ENCODE measurements around the gene LGALS16.
"Not testable (repeated sequence)": the region's sequence is repeated elsewhere in the genome, so short reads cannot be mapped to it uniquely, and the experiment has no call there.

The LGALS16 gene

GRCh38 chr19:39677961-39678889 is 22.5 kb downstream of the LGALS16 start:
- no peak for DNase-seq (ENCODE audit: low spot score)

- DNase-seq (ENCODE audit: low spot score): no peak
Observed at GRCh38 chr19:39679056-39679790, 23.5 kb downstream of the LGALS16 start.

GRCh38 chr19:39679791-39680168 is 24.1 kb downstream of the LGALS16 start:
- DNase-seq (ENCODE audit: low spot score): no peak

- no peak for DNase-seq (ENCODE audit: low spot score)
Observed at GRCh38 chr19:39680593-39680992, 24.9 kb downstream of the LGALS16 start.

- no peak for DNase-seq (ENCODE audit: low spot score)
Observed at GRCh38 chr19:39681416-39681815, 25.7 kb downstream of the LGALS16 start.

GRCh38 chr19:39684267-39684666 is 28.6 kb downstream of the LGALS16 start:
- no peak for DNase-seq (ENCODE audit: low spot score)

- DNase-seq (ENCODE audit: low spot score): no peak
Observed at GRCh38 chr19:39686739-39687138, 31.0 kb downstream of the LGALS16 start.

GRCh38 chr19:39688637-39689036 is 32.9 kb downstream of the LGALS16 start:
- DNase-seq (ENCODE audit: low spot score): not testable (repeated sequence)

GRCh38 chr19:39692166-39692565 is 36.5 kb downstream of the LGALS16 start:
- no peak for DNase-seq (ENCODE audit: low spot score)

- DNase-seq (ENCODE audit: low spot score): no peak
Observed at GRCh38 chr19:39692822-39693221, 37.1 kb downstream of the LGALS16 start.

GRCh38 chr19:39695759-39696158 is 40.0 kb downstream of the LGALS16 start:
- no peak for DNase-seq (ENCODE audit: low spot score)

- no peak for DNase-seq (ENCODE audit: low spot score)
Observed at GRCh38 chr19:39696387-39696786, 40.7 kb downstream of the LGALS16 start.

GRCh38 chr19:39698535-39698934 is 42.8 kb downstream of the LGALS16 start:
- DNase-seq (ENCODE audit: low spot score): no peak

- no peak for DNase-seq (ENCODE audit: low spot score)
Observed at GRCh38 chr19:39701291-39701690, 45.6 kb downstream of the LGALS16 start.

GRCh38 chr19:39704181-39705044 is 48.7 kb downstream of the LGALS16 start, which contains the start of gene LGALS14:
TSS of gene LGALS14 (plus strand) at chr19:39704481. CDS start at chr19:39704529, 48 bp downstream.
- no peak for DNase-seq (ENCODE audit: low spot score)

- DNase-seq (ENCODE audit: low spot score): no peak
Observed at GRCh38 chr19:39705578-39706188, 50.0 kb downstream of the LGALS16 start.

- no peak for DNase-seq (ENCODE audit: low spot score)
Observed at GRCh38 chr19:39708594-39708993, 52.9 kb downstream of the LGALS16 start.

GRCh38 chr19:39709026-39709872 is 53.5 kb downstream of the LGALS16 start:
- no peak for DNase-seq (ENCODE audit: low spot score)
